Activated CD4-positive, alpha-beta T cell treated with anti-CD3 and anti-CD28 coated beads, Interleukin-2, amount 10 ng/mL, durations not matched to agents 24 days and 14 days (primary cell): ENCODE measurements around the gene TCHHL1. TPM values are rescaled to one million over a fixed set of nuclear protein-coding genes. Genes with fewer than 3 reads are reported as not detected.

Experiments
- DNase-seq: peaks from one replicate; pipeline ENCODE4 v3.0.0; 2022
- H3K27ac Mint-ChIP-seq: one replicate; pipeline ENCODE4 v1.8.0; 2022; ENCODE audit warnings: mild to moderate bottlenecking, mixed read lengths
- H3K27me3 Mint-ChIP-seq: one replicate; pipeline ENCODE4 v1.8.0; 2022; ENCODE audit warnings: mixed read lengths
- H3K36me3 Mint-ChIP-seq: one replicate; pipeline ENCODE4 v1.8.0; 2022; ENCODE audit warnings: low read depth, mild to moderate bottlenecking, mixed read lengths
- H3K4me1 Mint-ChIP-seq: one replicate; pipeline ENCODE4 v1.8.0; 2021; ENCODE audit warnings: mixed read lengths
- H3K4me3 Mint-ChIP-seq: one replicate; pipeline ENCODE4 v1.8.0; 2022; ENCODE audit warnings: mild to moderate bottlenecking, moderate library complexity, mixed read lengths
- H3K9me3 Mint-ChIP-seq: one replicate; pipeline ENCODE4 v1.8.0; 2021; ENCODE audit warnings: mixed read lengths
- intact Hi-C: fragments of 100-400 bp; cut with micrococcal nuclease; formaldehyde crosslinking; loops from one replicate; pipeline ENCODE4 v1.15.1; 2023
- total RNA-seq: library from RNA; stranded (reverse); gene quantifications from 2 replicates; pipeline ENCODE4 v1.2.3, GENCODE V29; 2022

The TCHHL1 gene
- total RNA-seq, 1 donor from 2014 or later: not detected

DNA sequence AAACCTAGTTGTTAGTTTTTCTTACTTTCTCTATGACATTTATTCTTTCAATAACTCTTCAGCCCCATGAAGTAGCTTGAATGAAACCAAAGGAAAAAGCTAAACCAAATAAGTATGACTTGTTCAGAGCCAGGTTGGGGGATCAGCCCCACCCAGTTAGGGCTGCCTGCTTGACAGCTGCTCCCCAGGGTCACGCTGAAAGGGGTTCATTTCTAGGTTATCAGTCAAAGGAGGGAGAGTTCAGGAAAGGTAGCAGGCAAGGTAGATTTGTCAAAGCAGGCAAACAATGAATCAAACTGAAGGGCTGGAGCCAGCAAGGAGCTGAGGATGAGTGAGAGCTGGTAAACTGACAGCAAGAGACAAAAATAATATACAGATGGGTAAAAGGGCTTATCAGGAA lies 49.0 kb downstream of the TCHHL1 start:
- Mint-ChIP-seq H3K27me3 (no peaks in the 10 kb centered on the region), H3K9me3 (no peaks in the 10 kb centered on the region), H3K27ac (no peak overlapping the region), H3K4me1 (peaks cover 16% of the 10 kb centered on the region), H3K36me3 (peaks cover 10% of the 10 kb centered on the region), H3K4me3 (no peak overlapping the region)
- DNase-seq: no peak
- intact Hi-C loops: loop anchor here (5.0 kb wide), 1 partner anchor 58 kb away; no protein-coding TSS in a partner anchor

DNA sequence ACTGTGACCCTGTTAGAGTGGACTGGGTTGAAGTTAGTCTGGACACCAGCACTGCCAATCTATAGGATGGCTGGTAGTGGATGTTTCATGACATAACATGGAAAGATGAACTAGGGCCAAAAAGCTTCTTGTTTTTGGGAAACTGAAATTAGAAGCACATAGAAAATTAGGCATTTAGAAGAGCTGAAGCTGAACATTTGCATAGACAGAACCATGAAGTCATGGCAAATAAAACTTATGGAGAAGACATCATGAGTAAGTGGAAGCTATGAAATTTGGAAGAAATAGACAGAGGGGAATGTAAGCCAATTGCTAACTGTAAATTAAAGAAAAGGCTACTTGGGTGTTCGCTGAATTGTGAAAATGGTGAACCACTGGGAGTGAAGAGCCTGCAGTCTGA lies 49.4 kb downstream of the TCHHL1 start:
- intact Hi-C loops: loop anchor here (5.0 kb wide), 1 partner anchor 57 kb away; no protein-coding TSS in a partner anchor
- Mint-ChIP-seq H3K4me1 (peaks cover 20% of the 10 kb centered on the region), H3K4me3 (no peak overlapping the region), H3K27me3 (no peaks in the 10 kb centered on the region), H3K9me3 (no peaks in the 10 kb centered on the region), H3K27ac (no peak overlapping the region), H3K36me3 (peaks cover 12% of the 10 kb centered on the region)
- DNase-seq: no peak

GRCh38 chr1:152038871-152039270 lies 50.0 kb downstream of the TCHHL1 start:
- no peaks in the 10 kb centered on the region for H3K9me3 Mint-ChIP-seq
- no peak overlapping the region for H3K4me3 Mint-ChIP-seq
- no peak overlapping the region for H3K27ac Mint-ChIP-seq
- H3K27me3 Mint-ChIP-seq: no peaks in the 10 kb centered on the region
- peaks cover 25% of the 10 kb centered on the region for H3K4me1 Mint-ChIP-seq
- peaks cover 15% of the 10 kb centered on the region for H3K36me3 Mint-ChIP-seq
- no peak for DNase-seq
- intact Hi-C loops: loop anchor here (5.0 kb wide), 1 partner anchor 57 kb away; no protein-coding TSS in a partner anchor

GRCh38 chr1:152036267-152037216 lies 52.3 kb downstream of the TCHHL1 start, which contains the start of gene S100A11:
S100A11 (minus strand) TSS chr1:152037004; CDS start chr1:152036915, 89 bp downstream.
- peaks cover 39% of the 10 kb centered on the region for H3K36me3 Mint-ChIP-seq
- intact Hi-C loops: loop anchor here (5.0 kb wide), 1 partner anchor 54 kb away; no protein-coding TSS in a partner anchor

DNA sequence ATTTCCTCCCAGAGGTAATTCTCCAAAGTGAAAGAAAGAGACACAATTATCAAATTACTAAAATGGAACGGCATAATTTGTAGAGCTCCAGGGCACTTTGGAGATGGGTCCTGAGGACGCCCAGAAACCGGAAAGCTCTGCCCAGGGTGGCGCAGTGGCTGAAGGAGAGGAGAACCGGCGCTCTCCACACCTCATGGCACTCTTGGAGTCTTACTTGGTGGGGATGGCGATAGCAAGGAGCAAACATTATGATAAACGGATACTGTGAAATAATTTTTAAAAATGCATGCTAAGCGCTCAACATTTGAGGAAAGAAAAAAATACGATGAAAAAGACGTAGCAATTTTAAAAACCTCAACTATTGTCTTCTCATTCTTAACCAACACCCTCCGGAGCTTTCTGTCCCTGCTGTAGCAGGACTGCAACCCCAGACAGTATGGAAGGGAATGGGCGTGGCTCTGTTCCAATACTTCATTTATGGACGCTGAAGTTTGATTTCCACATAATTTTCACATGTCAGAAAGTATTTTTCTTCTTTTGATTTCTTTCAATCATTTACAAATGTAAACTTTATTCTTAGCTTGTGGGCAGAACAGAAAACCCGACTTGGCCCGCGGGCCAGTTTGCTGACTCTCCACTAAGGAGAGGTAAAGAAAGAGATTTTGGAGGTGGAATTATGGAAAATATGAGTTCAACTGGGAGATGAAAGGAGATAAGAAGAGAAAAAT lies 53.2 kb downstream of the TCHHL1 start:
- Mint-ChIP-seq H3K36me3 (peaks cover 45% of the 10 kb centered on the region), H3K27me3 (no peaks in the 10 kb centered on the region), H3K4me1 (peaks cover 43% of the 10 kb centered on the region), H3K27ac (peak overlapping the region; percentile 98), H3K4me3 (peak overlapping the region; percentile 98), H3K9me3 (peaks cover 2% of the 10 kb centered on the region)
- DNase-seq: peak; percentile 72
- intact Hi-C loops: loop anchor here (1.0 to 5.0 kb wide), 3 partner anchors 13 to 94 kb away; no protein-coding TSS in a partner anchor

More at GRCh38 chr1:152036267-152037216, 52.3 kb downstream of the TCHHL1 start, which contains the start of gene S100A11:
- DNase-seq: peak; percentile 93
- Mint-ChIP-seq H3K27ac (peak within 1 kb of the TSS; percentile 98), H3K9me3 (no peaks in the 10 kb centered on the region), H3K27me3 (no peaks in the 10 kb centered on the region), H3K4me1 (peaks cover 42% of the 10 kb centered on the region), H3K4me3 (peak within 1 kb of the TSS; percentile 98)

- Mint-ChIP-seq H3K9me3 (peaks cover 4% of the 10 kb centered on the region), H3K27me3 (no peaks in the 10 kb centered on the region), H3K27ac (peak overlapping the region; percentile 98), H3K4me3 (peak overlapping the region; percentile 98), H3K36me3 (peaks cover 51% of the 10 kb centered on the region), H3K4me1 (peaks cover 47% of the 10 kb centered on the region)
- DNase-seq: peak; percentile 92
- intact Hi-C loops: loop anchor here (1.0 to 5.0 kb wide), 3 partner anchors 13 to 94 kb away; no protein-coding TSS in a partner anchor
These were observed 54.0 kb downstream of the TCHHL1 start for GRCh38 chr1:152034654-152035538.

DNA sequence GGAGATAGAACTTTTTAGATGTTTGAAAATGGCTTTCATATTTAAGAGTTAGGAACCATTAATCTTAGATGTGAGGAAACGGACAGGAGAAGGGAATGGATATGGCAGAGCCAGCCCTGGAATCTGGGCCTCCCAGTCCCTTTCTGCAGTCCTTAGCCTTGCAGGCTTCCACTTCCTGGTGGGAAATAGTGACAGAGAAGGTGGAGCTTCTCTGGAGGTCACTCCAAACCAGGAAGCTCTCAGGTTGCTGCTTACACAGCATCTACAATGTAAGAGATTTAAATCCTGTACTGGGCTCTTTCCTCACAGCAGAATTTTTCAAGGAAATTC lies 54.6 kb downstream of the TCHHL1 start:
- intact Hi-C loops: no loop called here
- H3K27me3 Mint-ChIP-seq: no peaks in the 10 kb centered on the region
- peaks cover 55% of the 10 kb centered on the region for H3K36me3 Mint-ChIP-seq
- peaks cover 6% of the 10 kb centered on the region for H3K9me3 Mint-ChIP-seq
- H3K4me1 Mint-ChIP-seq: peaks cover 49% of the 10 kb centered on the region
- peak overlapping the region; percentile 98 for H3K4me3 Mint-ChIP-seq
- peak overlapping the region; percentile 98 for H3K27ac Mint-ChIP-seq
- DNase-seq: no peak

Other genes starting within 250 kb of the TCHHL1 start
- 0.86 and 1.5 TPM in 2 replicates for gene C2CD4D, start 249.2 kb downstream of the TCHHL1 start, total RNA-seq
- gene THEM5, start 235.4 kb downstream of the TCHHL1 start, total RNA-seq: not detected in 2 replicates
- 26.9 and 30.6 TPM in 2 replicates for gene THEM4, start 179.6 kb downstream of the TCHHL1 start, total RNA-seq
- gene S100A10, start 95.2 kb downstream of the TCHHL1 start, total RNA-seq: 103 and 107 TPM in 2 replicates
- gene S100A11, start 52.1 kb downstream of the TCHHL1 start, total RNA-seq: 218 TPM in 2 replicates
- not detected in 2 replicates for gene TCHH, start 26.4 kb upstream of the TCHHL1 start, total RNA-seq
- gene RPTN, start 70.2 kb upstream of the TCHHL1 start, total RNA-seq: not detected in 2 replicates
- gene HRNR, start 135.1 kb upstream of the TCHHL1 start, total RNA-seq: not detected in 2 replicates
- not detected in 2 replicates for gene FLG, start 236.2 kb upstream of the TCHHL1 start, total RNA-seq